Lung (tissue), 12 donors: ENCODE measurements around the gene TET1. TPM values are rescaled to one million over a fixed set of nuclear protein-coding genes. Genes with fewer than 3 reads are reported as not detected.

Source experiments
- ATAC-seq: fragments of 200-7000 bp; cut with Tn5 transposase; one replicate; pipeline ENCODE4 v1.9.1; 2020; ENCODE audit warnings: moderate number of reproducible peaks; ENCODE audit not compliant: insufficient read depth, low FRiP score
- DNase-seq, 3 donors: peaks; one replicate each; pipeline ENCODE4 v3.0.0-alpha.2; 2013 to 2017
- H3K27ac ChIP-seq, 2 donors: one replicate each; pipeline ENCODE4 v1.5.1; 2013; ENCODE audit warnings: mild to moderate bottlenecking in 2 of 2, moderate library complexity in 2 of 2, control low read depth in 1 of 2, inconsistent platforms in 1 of 2, low read depth in 1 of 2, low read length in 1 of 2
- H3K27me3 ChIP-seq, 3 donors: one replicate each; pipeline ENCODE4 v1.5.1; 2013; ENCODE audit warnings: low read length in 2 of 3; ENCODE audit not compliant: control insufficient read depth in 3 of 3, insufficient read depth in 3 of 3
- H3K36me3 ChIP-seq, 4 donors: one replicate each; pipeline ENCODE4 v1.5.1; 2013; ENCODE audit warnings: low read length in 4 of 4, mild to moderate bottlenecking in 1 of 4, moderate library complexity in 1 of 4; ENCODE audit not compliant: control insufficient read depth in 4 of 4, insufficient read depth in 4 of 4
- H3K4me1 ChIP-seq, 5 donors: one replicate each; pipeline ENCODE4 v1.5.1; 2013; ENCODE audit warnings: low read length in 5 of 5, mild to moderate bottlenecking in 2 of 5, moderate library complexity in 1 of 5; ENCODE audit not compliant: control insufficient read depth in 5 of 5, insufficient read depth in 5 of 5
- H3K4me3 ChIP-seq: one replicate; pipeline ENCODE4 v1.5.1; 2013; ENCODE audit warnings: mild to moderate bottlenecking, control low read depth, moderate library complexity
- H3K9ac ChIP-seq, 2 donors: one replicate each; pipeline ENCODE4 v1.5.1; 2013; ENCODE audit warnings: low read length in 2 of 2, control low read depth in 1 of 2; ENCODE audit not compliant: insufficient read depth in 1 of 2
- H3K9me3 ChIP-seq, 4 donors: one replicate each; pipeline ENCODE4 v1.5.1; 2013; ENCODE audit warnings: low read length in 3 of 4, mild to moderate bottlenecking in 1 of 4, moderate library complexity in 1 of 4; ENCODE audit not compliant: control insufficient read depth in 4 of 4, insufficient read depth in 3 of 4
- CTCF ChIP-seq: IDR thresholded peaks from 2 replicates; pipeline ENCODE4 v1.5.1; 2012; ENCODE audit warnings: mild to moderate bottlenecking; ENCODE audit errors: control extremely low read depth, extremely low read depth
- WGBS, 2 donors: extraction: QIAGEN DNeasy Blood & Tissue Kit; methylation state at CpG; one replicate each; pipeline ENCODE4 v1.1.7; 2013; 5-methylcytosine and 5-hydroxymethylcytosine counted together
- polyA plus RNA-seq, 2 donors: library from polyadenylated mRNA; stranded (reverse); fragments of 200-250 nt; gene quantifications; one replicate each; pipeline ENCODE4 v1.2.1, GENCODE V29; 2013
- total RNA-seq, 2 donors: library from RNA; depleted of rRNA in 1 of 2; stranded (reverse); fragments of >200 nt in 1 of 2; gene quantifications; one replicate each; pipeline ENCODE4 v1.2.1, GENCODE V29; 2014 to 2021
- donor health status: control.
- donor health status: control.
- donor health status: Bipolar disorder and iron deficiency.
- donor health status: healthy.
- donor health status: DM: yes; HTN: yes; CAD: no.

TET1 gene
- total and polyA plus RNA-seq, 4 donors, result 0.06 to 23.5 (median 0.73) TPM

GRCh38 chr10:68655620-68656126 is 95.5 kb downstream of the TET1 start:
- Histone ChIP-seq H3K36me3 (peaks cover 0 to 11% (median 4%) of the 10 kb centered on the region in 4 donors), H3K9ac (no peak overlapping the region), H3K4me3 (no peak overlapping the region), H3K4me1 (no peaks in the 10 kb centered on the region), H3K27me3 (no peaks in the 10 kb centered on the region), H3K9me3 (no peaks in the 10 kb centered on the region), H3K27ac (no peak overlapping the region)
- TF ChIP-seq CTCF, result no peak
- no peak for ATAC-seq
- no peak for DNase-seq
- WGBS, 2 donors, result 93 to 96% methylated on average over 3 of the region's 3 CpGs

GRCh38 chr10:68665841-68666240 is 105.7 kb downstream of the TET1 start:
- Histone ChIP-seq H3K27ac (no peak overlapping the region), H3K36me3 (peaks cover 0 to 11% (median 2%) of the 10 kb centered on the region in 4 donors), H3K9ac (no peak overlapping the region), H3K4me1 (no peaks in the 10 kb centered on the region), H3K9me3 (no peaks in the 10 kb centered on the region), H3K4me3 (no peak overlapping the region), H3K27me3 (no peaks in the 10 kb centered on the region)
- TF ChIP-seq CTCF, result no peak
- ATAC-seq (no peak), DNase-seq (no peak)
- 87 to 91% methylated on average over 2 of the region's 2 CpGs for WGBS, 2 donors

- Histone ChIP-seq H3K9ac (no peak overlapping the region), H3K4me1 (no peaks in the 10 kb centered on the region), H3K36me3 (peaks cover 0 to 16% (median 3%) of the 10 kb centered on the region in 4 donors), H3K27ac (no peak overlapping the region), H3K4me3 (no peak overlapping the region), H3K9me3 (no peaks in the 10 kb centered on the region), H3K27me3 (no peaks in the 10 kb centered on the region)
- no peak for TF ChIP-seq CTCF
- DNase-seq, result no peak
- 79 to 80% methylated on average over 5 of the region's 5 CpGs for WGBS, 2 donors
- no peak for ATAC-seq
Measured at GRCh38 chr10:68666280-68666760, 106.2 kb downstream of the TET1 start.

GRCh38 chr10:68668231-68668630 is 108.1 kb downstream of the TET1 start:
- Histone ChIP-seq H3K4me3 (no peak overlapping the region), H3K36me3 (peaks cover 0 to 22% (median 5%) of the 10 kb centered on the region in 4 donors), H3K9me3 (no peaks in the 10 kb centered on the region), H3K9ac (no peak overlapping the region), H3K4me1 (no peaks in the 10 kb centered on the region), H3K27me3 (no peaks in the 10 kb centered on the region), H3K27ac (no peak overlapping the region)
- TF ChIP-seq CTCF, result no peak
- ATAC-seq, result no peak
- DNase-seq, result no peak
- 90 to 92% methylated on average over 5 of the region's 5 CpGs for WGBS, 2 donors
